CD4-positive, alpha-beta memory T cell (primary cell): ENCODE measurements around the gene PLGLB1. TPM values are rescaled to one million over a fixed set of nuclear protein-coding genes. Genes with fewer than 3 reads are reported as not detected.
A peak's percentile ranks its signal among the peaks of the same experiment; 100 is the strongest.
"Not testable (repeated sequence)": the region's sequence is repeated elsewhere in the genome, so short reads cannot be mapped to it uniquely, and the experiment has no call there.

Experiments
- CTCF ChIA-PET: fragments of 350-600 bp; sonication (Branson Sonifier 250); formaldehyde crosslinking; loops from one replicate; lab custom pipeline; 2021; ENCODE audit warnings: inconsistent platforms; ENCODE audit not compliant: partially characterized antibody; lab: Charles Lee
- POLR2A ChIA-PET: fragments of 350-600 bp; sonication (Branson Sonifier 250); formaldehyde crosslinking; loops from one replicate; lab custom pipeline; 2021; ENCODE audit not compliant: partially characterized antibody; lab: Charles Lee
- DNase-seq, 5 donors: peaks; one replicate each; pipeline versions ENCODE4 v3.0.0 to v3.0.0-alpha.2; 2020 to 2022; ENCODE audit warnings: mixed read lengths in 1 of 5
- H3K27ac ChIP-seq: one replicate; pipeline ENCODE4 v1.7.0; 2013; ENCODE audit warnings: low read depth, low read length
- H3K27me3 ChIP-seq: 2 replicates; pipeline ENCODE4 v1.7.0; 2013; ENCODE audit warnings: mild to moderate bottlenecking, low read length, moderate library complexity; ENCODE audit not compliant: insufficient read depth
- H3K36me3 ChIP-seq: 2 replicates; pipeline ENCODE4 v1.7.0; 2013; ENCODE audit warnings: mild to moderate bottlenecking, low read length, moderate library complexity; ENCODE audit not compliant: insufficient read depth
- H3K4me1 ChIP-seq: 2 replicates; pipeline ENCODE4 v1.7.0; 2013; ENCODE audit warnings: mild to moderate bottlenecking, low read length, moderate library complexity; ENCODE audit not compliant: insufficient read depth
- H3K4me3 ChIP-seq, 2 donors: one replicate each; pipeline ENCODE4 v1.7.0; 2013; ENCODE audit warnings: low read length in 2 of 2, mild to moderate bottlenecking in 1 of 2
- H3K9me3 ChIP-seq, 2 donors: one replicate each; pipeline ENCODE4 v1.7.0; 2013; ENCODE audit warnings: low read length in 2 of 2, control low read depth in 1 of 2; ENCODE audit not compliant: control insufficient read depth in 1 of 2
- H3K27ac Mint-ChIP-seq, 7 donors: one replicate each; pipeline ENCODE4 v1.8.0; 2020 to 2021; ENCODE audit warnings: mixed read lengths in 7 of 7, mild to moderate bottlenecking in 6 of 7, inconsistent platforms in 3 of 7, moderate library complexity in 3 of 7
- H3K27me3 Mint-ChIP-seq, 2 donors: one replicate each; pipeline ENCODE4 v1.8.0; 2020 to 2021; ENCODE audit warnings: mixed read lengths in 2 of 2
- H3K36me3 Mint-ChIP-seq, 2 donors: one replicate each; pipeline ENCODE4 v1.8.0; 2020 to 2021; ENCODE audit warnings: mixed read lengths in 2 of 2, inconsistent platforms in 1 of 2, mild to moderate bottlenecking in 1 of 2
- H3K4me1 Mint-ChIP-seq, 4 donors: one replicate each; pipeline ENCODE4 v1.8.0; 2020 to 2021; ENCODE audit warnings: mixed read lengths in 4 of 4, mild to moderate bottlenecking in 1 of 4
- H3K4me3 Mint-ChIP-seq, 8 donors: one replicate each; pipeline ENCODE4 v1.8.0; 2020 to 2021; ENCODE audit warnings: mixed read lengths in 8 of 8, mild to moderate bottlenecking in 7 of 8, moderate library complexity in 6 of 8, inconsistent platforms in 3 of 8
- H3K9me3 Mint-ChIP-seq, 8 donors: one replicate each; pipeline ENCODE4 v1.8.0; 2020 to 2021; ENCODE audit warnings: mixed read lengths in 8 of 8, mild to moderate bottlenecking in 5 of 8, inconsistent platforms in 3 of 8, moderate library complexity in 1 of 8
- intact Hi-C: fragments of 100-400 bp; cut with micrococcal nuclease; formaldehyde crosslinking; loops from one replicate; pipeline ENCODE4 v1.15.1; 2023
- polyA plus RNA-seq, 2 donors: library from polyadenylated mRNA; unstranded; fragments of 300-500 nt; fragmentation: Illumina TruSeq; gene quantifications; one replicate each; pipeline ENCODE4 v1.2.3, GENCODE V29; 2021
- total RNA-seq, 2 experiments: library from RNA; stranded (reverse); gene quantifications; one replicate each; pipeline ENCODE4 v1.2.3, GENCODE V29; 2021

Gene PLGLB1
- total RNA-seq (10 to 100 TPM; 11.7 to 17.8 TPM), polyA plus RNA-seq (1 to 10 TPM in 1 of 2 donors, under 1 TPM in 1; 0.79 to 2.2 TPM)

DNA sequence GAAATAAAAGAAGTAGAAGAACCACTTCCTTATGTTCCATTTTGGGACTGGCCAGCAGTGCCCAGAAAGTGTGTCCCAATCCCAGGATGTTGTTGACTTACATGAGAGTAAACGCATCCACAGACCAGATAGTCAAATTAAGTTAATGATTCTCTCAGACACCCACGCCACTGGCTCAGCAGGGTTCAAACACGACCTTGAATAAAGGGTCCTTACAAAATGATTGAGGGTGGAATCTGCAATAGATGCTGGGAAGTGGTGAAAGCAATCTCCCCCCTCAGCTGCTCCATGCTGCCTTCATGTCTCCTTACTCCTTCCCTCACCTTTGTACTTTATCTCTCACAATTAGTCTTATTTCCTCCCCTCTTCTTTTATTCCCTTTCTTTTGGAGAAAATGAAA, at the start of gene PLGLB1:
Gene PLGLB1, minus strand, starts transcription at position 101 of the 400 bp plus-strand sequence. Its CDS starts 61 bp downstream, at position 40.
- CTCF ChIA-PET, H3K27ac Mint-ChIP-seq, DNase-seq: not testable (repeated sequence)

DNA sequence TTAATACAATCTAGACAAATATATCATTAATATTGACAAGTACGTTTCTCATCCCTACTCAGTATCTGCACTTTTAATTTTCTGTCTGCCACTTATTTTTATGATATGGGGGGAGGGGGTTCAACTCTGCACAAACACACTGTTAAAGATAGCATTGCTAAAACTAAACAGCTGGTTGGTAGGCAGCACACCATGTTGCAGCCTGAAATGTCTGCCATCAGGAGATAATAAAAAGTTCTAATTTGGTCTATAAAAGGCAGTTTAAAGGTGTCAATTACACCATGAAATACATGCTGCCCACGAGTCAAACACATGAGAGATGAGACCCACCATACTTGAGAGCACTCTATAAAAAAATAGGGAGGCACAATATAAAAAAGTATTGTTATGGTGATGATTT, 42.7 kb upstream of the PLGLB1 start:
- H3K36me3 ChIP-seq, H3K4me3 Mint-ChIP-seq: not testable (repeated sequence)

More for the DNA sequence above, at the start of gene PLGLB1:
- intact Hi-C loops, H3K27ac ChIP-seq, H3K36me3 Mint-ChIP-seq, H3K4me1 ChIP-seq, H3K4me1 Mint-ChIP-seq, H3K36me3 ChIP-seq, H3K4me3 Mint-ChIP-seq, H3K4me3 ChIP-seq, H3K27me3 Mint-ChIP-seq, H3K9me3 ChIP-seq, H3K27me3 ChIP-seq, POLR2A ChIA-PET, H3K9me3 Mint-ChIP-seq: not testable (repeated sequence)

DNA sequence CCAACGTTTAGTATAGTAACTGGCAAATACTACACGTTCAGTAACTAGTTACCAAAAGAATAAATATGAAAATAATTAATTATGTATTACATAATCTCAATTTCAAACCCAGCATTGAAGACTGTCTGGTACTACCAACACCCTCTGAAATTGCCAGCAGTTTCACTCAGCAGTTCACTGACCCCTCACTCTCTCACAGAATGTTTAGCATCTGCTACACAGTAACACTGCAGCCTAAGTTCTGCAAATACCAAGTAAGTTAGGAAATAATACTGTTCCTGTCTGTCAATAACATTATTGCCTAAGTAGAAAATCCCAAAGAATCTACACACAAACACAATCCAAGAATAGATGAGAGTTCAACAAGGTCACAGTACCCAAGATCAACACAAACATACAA, 41.8 kb upstream of the PLGLB1 start:
- CTCF ChIA-PET, H3K4me3 ChIP-seq, H3K27ac ChIP-seq, H3K9me3 ChIP-seq, H3K4me3 Mint-ChIP-seq, H3K36me3 Mint-ChIP-seq, intact Hi-C loops, H3K9me3 Mint-ChIP-seq, H3K36me3 ChIP-seq, H3K4me1 ChIP-seq, DNase-seq, H3K27me3 Mint-ChIP-seq, POLR2A ChIA-PET, H3K27ac Mint-ChIP-seq, H3K27me3 ChIP-seq: not testable (repeated sequence)
- H3K4me1 Mint-ChIP-seq: peaks cover 10 to 15% (median 10%) of the 10 kb centered on the region in 4 donors

More for the DNA sequence above, 42.7 kb upstream of the PLGLB1 start:
- CTCF ChIA-PET, H3K27ac ChIP-seq, intact Hi-C loops, H3K9me3 Mint-ChIP-seq, H3K27me3 Mint-ChIP-seq, H3K27me3 ChIP-seq, H3K9me3 ChIP-seq, H3K4me1 ChIP-seq, H3K27ac Mint-ChIP-seq, H3K4me3 ChIP-seq, POLR2A ChIA-PET, H3K36me3 Mint-ChIP-seq, DNase-seq: not testable (repeated sequence)
- H3K4me1 Mint-ChIP-seq: peaks cover 9 to 15% (median 10%) of the 10 kb centered on the region in 4 donors

DNA sequence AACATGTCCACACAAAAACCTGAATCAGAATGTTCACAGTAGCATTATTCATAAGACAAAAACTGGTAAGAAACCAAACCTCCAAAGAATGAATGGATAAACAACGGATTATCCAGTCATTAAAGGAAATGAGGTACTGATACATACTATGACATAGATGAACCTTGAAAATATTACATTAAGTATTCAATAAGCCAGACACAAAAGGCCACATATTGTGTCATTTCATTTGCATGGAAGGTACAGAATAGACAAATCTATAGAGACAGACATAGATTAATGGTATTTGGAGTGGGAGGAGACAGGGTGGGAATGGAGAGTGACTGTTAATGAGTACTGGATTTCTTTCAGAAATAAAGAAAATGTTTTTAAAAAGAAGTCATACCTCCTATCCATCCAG, 39.9 kb upstream of the PLGLB1 start:
- intact Hi-C loops, H3K27ac Mint-ChIP-seq, H3K9me3 ChIP-seq: not testable (repeated sequence)

DNA sequence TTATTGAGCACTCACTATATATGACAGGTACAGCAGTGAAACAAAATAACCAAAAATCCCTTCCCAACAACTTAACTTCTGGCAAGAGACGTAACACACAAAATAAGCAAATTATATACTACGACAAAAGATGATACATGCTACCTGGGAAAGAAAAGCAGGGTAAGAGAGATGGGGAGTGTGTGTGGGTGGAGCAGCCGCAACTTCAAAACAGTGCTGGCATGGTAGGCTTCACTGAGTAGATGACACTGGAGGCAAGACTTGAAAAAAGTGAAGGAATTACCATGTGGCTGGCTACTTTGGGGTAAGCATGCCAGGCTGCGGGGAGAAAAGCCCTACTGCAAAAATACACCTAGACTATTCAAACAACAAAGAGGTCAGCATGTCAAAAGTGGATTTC, 36.0 kb upstream of the PLGLB1 start:
- H3K4me3 ChIP-seq, POLR2A ChIA-PET, H3K27me3 Mint-ChIP-seq, H3K27ac ChIP-seq, H3K9me3 ChIP-seq, intact Hi-C loops, H3K9me3 Mint-ChIP-seq, DNase-seq, H3K27ac Mint-ChIP-seq, H3K36me3 ChIP-seq, H3K4me3 Mint-ChIP-seq, H3K36me3 Mint-ChIP-seq, H3K4me1 Mint-ChIP-seq, CTCF ChIA-PET, H3K27me3 ChIP-seq, H3K4me1 ChIP-seq: not testable (repeated sequence)

More for the DNA sequence above, 39.9 kb upstream of the PLGLB1 start:
- H3K4me3 Mint-ChIP-seq, H3K27ac ChIP-seq, H3K4me1 Mint-ChIP-seq, CTCF ChIA-PET, H3K27me3 ChIP-seq, DNase-seq, H3K9me3 Mint-ChIP-seq, H3K36me3 Mint-ChIP-seq, H3K27me3 Mint-ChIP-seq, H3K4me1 ChIP-seq, POLR2A ChIA-PET, H3K36me3 ChIP-seq, H3K4me3 ChIP-seq: not testable (repeated sequence)

DNA sequence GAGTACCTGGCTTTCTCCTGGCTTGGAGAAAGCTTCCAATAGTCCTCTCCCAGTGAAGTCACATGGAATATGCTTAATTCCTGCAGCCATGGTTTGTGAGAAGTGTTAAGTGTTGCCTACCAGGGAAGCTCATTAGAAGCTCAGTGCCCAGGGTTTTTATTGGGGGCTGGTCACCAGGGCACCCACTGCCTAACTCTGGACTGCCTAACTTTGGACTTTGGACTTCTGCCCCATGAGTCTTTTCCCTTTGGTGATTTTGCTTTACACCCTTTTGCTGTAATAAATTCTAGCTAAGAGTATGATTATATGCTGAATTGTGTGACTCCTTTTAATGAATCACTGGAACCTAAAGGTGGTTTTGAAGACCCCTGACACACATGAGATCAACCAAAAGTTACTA, 35.2 kb upstream of the PLGLB1 start:
- H3K4me1 Mint-ChIP-seq, H3K4me3 ChIP-seq, H3K27me3 ChIP-seq, H3K27ac Mint-ChIP-seq, H3K9me3 ChIP-seq, H3K36me3 ChIP-seq, POLR2A ChIA-PET, H3K27me3 Mint-ChIP-seq, H3K27ac ChIP-seq, H3K4me3 Mint-ChIP-seq, CTCF ChIA-PET, H3K4me1 ChIP-seq, intact Hi-C loops, DNase-seq, H3K9me3 Mint-ChIP-seq: not testable (repeated sequence)
- H3K36me3 Mint-ChIP-seq: peaks cover 3 to 12% of the 10 kb centered on the region in 2 donors

DNA sequence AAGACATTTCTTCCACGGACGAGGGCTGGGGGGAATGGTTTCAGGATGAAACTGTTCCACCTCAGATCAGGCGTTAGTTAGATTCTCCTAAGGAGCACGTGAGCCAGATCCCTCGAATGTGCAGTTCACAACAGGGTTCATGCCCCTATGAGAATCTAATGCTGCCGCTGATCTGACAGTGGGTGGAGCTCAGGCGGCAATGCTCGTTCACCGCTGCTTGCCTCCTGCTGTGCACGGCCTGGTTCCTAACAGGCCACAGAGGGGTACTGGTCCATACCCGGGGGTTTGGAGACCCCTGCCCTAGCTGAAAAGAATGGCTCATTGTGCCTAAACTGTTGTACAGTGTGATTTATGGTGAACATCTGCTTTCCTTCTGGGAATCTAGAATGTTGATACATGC, 34.8 kb upstream of the PLGLB1 start:
- H3K4me3 ChIP-seq, H3K4me3 Mint-ChIP-seq, H3K4me1 Mint-ChIP-seq, CTCF ChIA-PET, H3K9me3 ChIP-seq, DNase-seq, H3K4me1 ChIP-seq, H3K27ac Mint-ChIP-seq, intact Hi-C loops, POLR2A ChIA-PET, H3K27me3 Mint-ChIP-seq, H3K27ac ChIP-seq, H3K27me3 ChIP-seq, H3K36me3 ChIP-seq, H3K9me3 Mint-ChIP-seq: not testable (repeated sequence)
- H3K36me3 Mint-ChIP-seq: peaks cover 3 to 14% of the 10 kb centered on the region in 2 donors

DNA sequence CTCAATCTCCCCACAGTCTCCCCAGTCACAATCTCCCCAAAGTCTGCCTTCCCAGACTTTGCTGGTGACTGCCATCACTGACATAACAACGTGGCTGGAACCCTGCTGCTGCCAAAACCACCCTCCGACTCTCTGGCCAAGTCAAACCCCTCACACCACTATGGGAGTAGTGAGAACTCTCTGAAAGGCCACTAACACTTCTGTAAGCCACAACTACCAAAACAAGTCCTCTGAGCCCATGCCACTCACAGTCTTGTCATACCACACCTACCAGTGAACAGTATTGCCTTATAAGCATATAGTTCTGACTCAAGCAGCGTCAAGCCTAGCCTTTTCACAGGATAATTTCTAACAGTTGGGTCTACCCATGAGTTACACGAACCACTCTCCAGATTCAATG, 32.7 kb upstream of the PLGLB1 start:
- H3K9me3 Mint-ChIP-seq, H3K27me3 ChIP-seq, H3K9me3 ChIP-seq, DNase-seq, H3K4me3 Mint-ChIP-seq, H3K4me3 ChIP-seq, H3K4me1 Mint-ChIP-seq, H3K27ac ChIP-seq, intact Hi-C loops, CTCF ChIA-PET, H3K27me3 Mint-ChIP-seq, POLR2A ChIA-PET, H3K36me3 ChIP-seq, H3K4me1 ChIP-seq: not testable (repeated sequence)
- Mint-ChIP-seq H3K27ac (peak overlapping the region in 1 of 7 donors; percentile 29), H3K36me3 (peaks cover 3 to 21% of the 10 kb centered on the region in 2 donors)
